Transverse colon (tissue), 3 donors: ENCODE data around the gene KLC3.

Experiments used
- CTCF ChIP-seq, 5 experiments: fragments of 200-600 bp in 3 of 5; fragments of 450-650 bp in 2 of 5; sonication (generic) in 3 of 5; IDR thresholded peaks; 1 replicate in 2 of 5; 2 replicates in 3 of 5; pipeline ENCODE4 v1.5.1; 2016 to 2017; ENCODE audit warnings: antibody characterized with exemption in 5 of 5, inconsistent platforms in 3 of 5, mild to moderate bottlenecking in 2 of 5, moderate library complexity in 1 of 5
- POLR2A ChIP-seq: fragments of 450-650 bp; IDR thresholded peaks from one replicate; pipeline ENCODE4 v1.6.1; 2016; ENCODE audit warnings: antibody characterized with exemption, mild to moderate bottlenecking, moderate library complexity

DNA sequence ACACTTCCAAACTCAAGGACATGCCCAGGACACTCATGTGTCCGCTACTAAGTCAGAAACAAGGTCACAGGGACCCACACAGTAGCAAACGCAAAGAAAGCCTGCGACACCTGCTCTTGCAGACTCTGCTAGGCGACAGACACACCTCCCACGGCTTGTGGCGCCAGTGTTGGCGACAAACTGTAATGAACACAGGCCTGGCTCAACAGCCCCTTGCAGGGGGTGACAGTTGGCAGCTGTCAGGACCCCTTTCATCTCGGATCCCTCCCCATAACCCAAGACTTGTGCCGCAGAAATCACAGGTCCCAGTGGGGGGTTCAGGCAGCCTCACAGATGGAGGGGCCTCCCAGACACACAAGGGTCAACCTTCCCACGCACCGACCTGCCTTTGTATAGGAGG is 18.2 kb upstream of the KLC3 start:
- no peak for TF ChIP-seq POLR2A
- no peak for TF ChIP-seq CTCF (IDR thresholded peaks at IDR 0.05)
